Fibroblast of skin of right quadriceps (primary cell): Measurements from ENCODE around the gene MARK1.

Source experiments
- DNase-seq: peaks from one replicate; pipeline ENCODE4 v3.0.0-alpha.2; 2013

MARK1 gene

GRCh38 chr1:220527908-220528678 is at the start of gene MARK1:
TSS of gene MARK1 (plus strand) at chr1:220528136. CDS start at chr1:220528823, 687 bp downstream.
- DNase-seq: peak; percentile 44

- peak; percentile 42 for DNase-seq
Observed at GRCh38 chr1:220483700-220484099, 44.2 kb upstream of the MARK1 start.

- no peak for DNase-seq
Observed at GRCh38 chr1:220484135-220484534, 43.8 kb upstream of the MARK1 start.

DNA sequence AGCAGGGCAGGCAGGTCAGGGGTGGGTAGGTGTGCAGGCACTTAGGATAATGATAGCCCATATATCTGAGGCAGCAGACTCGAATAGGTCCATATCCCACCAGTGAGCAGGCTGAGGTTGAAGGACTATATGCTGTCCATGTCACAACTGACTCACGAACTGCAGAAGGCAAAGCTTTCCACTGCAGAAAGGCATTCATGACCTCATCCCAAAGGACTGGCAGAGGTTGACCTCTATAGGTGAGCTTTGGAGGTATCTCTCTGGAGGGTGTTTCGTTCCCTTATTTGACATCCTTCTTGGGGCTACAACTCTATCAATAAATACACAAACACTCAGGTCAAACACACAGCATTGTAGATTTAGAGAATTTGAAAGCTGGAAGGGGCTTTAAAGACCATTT is 42.8 kb upstream of the MARK1 start:
- no peak for DNase-seq

- DNase-seq: no peak
Observed at GRCh38 chr1:220485791-220486190, 42.1 kb upstream of the MARK1 start.

- DNase-seq: peak; percentile 59
Observed at GRCh38 chr1:220487297-220487820, 40.6 kb upstream of the MARK1 start.

- no peak for DNase-seq
Observed at GRCh38 chr1:220491891-220492290, 36.0 kb upstream of the MARK1 start.

- DNase-seq: no peak
Observed at GRCh38 chr1:220497220-220497947, 30.6 kb upstream of the MARK1 start.

DNA sequence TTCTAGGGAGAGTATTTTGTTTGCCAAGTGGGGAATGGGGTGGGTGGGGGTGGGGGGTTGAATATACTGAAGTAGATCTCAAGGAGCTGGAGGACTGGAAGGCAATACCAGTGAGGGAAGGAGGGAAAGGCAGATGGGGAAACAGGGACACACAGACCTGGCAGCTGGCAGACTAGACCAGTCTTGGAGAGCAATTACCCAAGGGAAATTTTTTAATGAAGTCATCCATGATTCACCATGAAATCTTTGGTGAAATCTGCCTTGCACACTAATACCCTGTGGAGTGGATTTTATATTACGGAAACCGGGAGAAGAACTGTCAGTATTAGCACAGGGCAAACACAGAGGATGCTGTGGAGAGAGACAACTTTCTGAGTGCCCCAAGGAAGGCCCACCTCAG is 29.7 kb upstream of the MARK1 start:
- DNase-seq: peak; percentile 14

DNA sequence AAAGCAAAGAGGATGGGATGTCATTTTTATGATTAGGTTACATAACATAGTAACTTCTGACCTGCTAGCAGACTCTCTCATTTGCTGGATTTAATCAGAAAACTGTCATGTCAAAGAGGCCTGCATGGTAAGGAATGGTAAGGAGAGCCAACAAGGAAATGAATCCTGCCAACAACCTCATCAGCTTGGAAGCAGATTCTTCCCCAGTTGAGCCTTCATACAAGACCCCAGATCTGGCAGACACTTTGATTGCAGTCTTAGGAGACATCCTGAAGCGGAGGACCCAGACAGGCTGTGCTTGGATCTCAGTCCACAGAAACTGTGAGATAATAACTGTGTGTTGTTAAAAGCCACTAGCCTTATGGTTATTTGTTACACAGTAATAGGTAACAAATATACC is 27.6 kb upstream of the MARK1 start:
- DNase-seq: no peak

GRCh38 chr1:220504329-220504728 is 23.6 kb upstream of the MARK1 start:
- DNase-seq: no peak

GRCh38 chr1:220507085-220507484 is 20.9 kb upstream of the MARK1 start:
- DNase-seq: no peak

DNA sequence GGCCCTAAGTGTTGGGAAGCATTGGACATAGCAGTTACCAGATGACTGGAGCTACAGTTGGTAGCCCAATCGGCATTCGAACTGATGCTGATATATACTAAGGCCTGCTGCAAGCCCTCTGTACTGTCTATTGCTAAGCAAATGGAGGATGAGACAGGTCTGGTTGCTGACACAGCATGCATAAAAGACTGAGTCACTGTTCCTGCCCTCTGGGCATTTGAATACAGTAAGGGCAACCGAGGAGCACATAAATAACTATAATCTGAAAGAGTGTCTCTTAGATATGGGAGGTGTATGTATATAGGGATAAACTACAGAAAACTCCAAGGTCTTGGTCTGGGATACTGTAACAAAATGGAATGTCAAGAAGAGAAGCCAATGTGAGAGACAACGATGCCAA is 16.8 kb upstream of the MARK1 start:
- DNase-seq: no peak

GRCh38 chr1:220511785-220512184 is 16.2 kb upstream of the MARK1 start:
- DNase-seq: no peak

DNA sequence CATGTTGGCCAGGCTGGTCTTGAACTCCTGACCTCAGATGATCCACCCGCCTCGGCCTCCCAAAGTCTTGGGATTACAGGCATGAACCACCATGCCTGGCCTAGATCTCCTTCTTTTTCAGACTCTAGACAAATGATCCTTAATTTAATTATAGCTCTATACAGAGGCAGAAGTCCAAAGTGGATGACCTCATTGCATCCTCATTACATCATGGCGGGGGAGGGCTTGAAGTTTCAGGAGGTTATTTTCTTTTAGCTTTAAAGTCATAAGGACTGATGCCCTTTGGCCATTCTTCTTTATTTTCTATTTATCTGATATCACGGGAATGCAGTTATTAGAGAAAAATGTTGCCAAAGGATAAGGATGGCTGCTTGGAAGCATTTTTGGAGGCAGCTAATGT is 14.1 kb upstream of the MARK1 start:
- no peak for DNase-seq

DNA sequence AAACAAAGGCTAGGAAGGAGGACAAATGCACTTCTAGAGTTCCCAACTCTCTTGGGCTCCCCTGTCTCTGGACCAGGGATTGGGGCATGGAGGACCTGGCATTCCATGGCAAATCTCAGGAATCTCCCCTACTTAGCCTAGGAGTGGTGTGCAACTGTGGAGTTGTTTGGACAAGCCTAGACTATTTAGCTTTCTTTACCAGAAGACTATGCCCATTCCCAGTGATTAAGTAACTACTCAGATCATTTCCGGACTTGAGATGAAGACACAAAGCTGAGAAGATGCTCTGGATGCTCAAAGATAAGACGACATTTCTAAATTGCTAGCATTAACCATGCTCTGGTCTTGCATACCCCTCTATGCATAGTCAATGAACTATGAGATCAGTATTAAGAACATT is 13.7 kb upstream of the MARK1 start:
- no peak for DNase-seq

- no peak for DNase-seq
Observed at GRCh38 chr1:220516014-220516721, 11.8 kb upstream of the MARK1 start.

GRCh38 chr1:220516722-220517042 is 11.3 kb upstream of the MARK1 start:
- DNase-seq: no peak

GRCh38 chr1:220521778-220522177 is 6.2 kb upstream of the MARK1 start:
- no peak for DNase-seq

DNA sequence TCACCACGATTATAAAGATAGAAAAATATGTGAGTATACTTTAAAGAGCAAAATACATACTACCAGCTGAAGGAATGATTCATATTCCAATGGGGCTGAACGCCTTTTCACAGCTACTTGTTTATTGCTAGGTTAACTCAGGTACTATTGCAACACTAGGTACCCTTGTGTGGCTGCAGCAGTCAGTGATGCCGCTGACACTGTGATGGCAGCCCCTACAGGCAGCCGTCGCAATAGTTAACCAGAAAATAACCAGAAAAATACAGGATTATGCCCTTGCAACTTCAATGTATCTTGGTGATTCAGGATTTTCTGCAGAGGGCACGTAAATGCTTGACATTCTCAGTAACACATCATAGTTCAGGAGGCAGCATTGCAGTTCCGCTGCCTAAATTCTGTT is 1.6 kb upstream of the MARK1 start:
- no peak for DNase-seq

DNA sequence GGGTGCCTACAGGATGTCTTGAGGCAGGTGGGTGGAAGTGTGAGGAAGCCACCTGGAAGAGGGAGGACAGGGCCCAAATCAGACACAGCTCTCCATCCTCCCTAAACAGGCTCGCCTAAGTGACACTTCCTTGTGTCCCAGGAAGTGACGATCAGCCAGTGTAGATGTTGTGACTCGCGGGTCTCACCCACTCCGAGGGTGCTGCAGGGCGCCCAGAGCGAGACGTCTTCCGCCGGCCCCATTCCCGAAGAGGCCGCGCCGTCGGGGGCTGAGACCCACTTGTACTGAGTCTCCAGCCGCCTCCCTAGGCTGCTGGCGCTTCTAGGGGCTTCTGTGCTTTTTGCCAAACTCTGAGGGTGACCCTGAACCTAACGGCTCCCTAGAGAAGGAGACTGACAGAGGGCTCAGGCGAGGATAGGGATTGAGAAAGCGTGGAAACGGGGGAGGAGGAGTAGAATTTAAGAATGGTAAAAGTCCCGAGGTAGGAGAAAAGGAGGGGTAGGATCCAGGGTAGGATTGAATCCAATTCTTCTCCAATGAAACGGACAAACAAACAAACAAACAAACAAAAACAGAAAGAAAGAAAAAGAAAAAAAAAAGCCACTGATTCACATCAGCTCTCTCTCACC is 543 bp upstream of the MARK1 start:
- no peak for DNase-seq

GRCh38 chr1:220528679-220529501 is 954 bp downstream of the MARK1 start:
- DNase-seq: no peak
